HG02970 (cell line): ENCODE results near the gene SLC4A11.
"Not testable (repeated sequence)": the region's sequence is repeated elsewhere in the genome, so short reads cannot be mapped to it uniquely, and the experiment has no call there.

ENCODE experiments used
- ATAC-seq: cut with Tn5 transposase; IDR thresholded peaks from one replicate; pipeline ENCODE4 v1.9.1; 2021; ENCODE audit warnings: mild to moderate bottlenecking, moderate library complexity, moderate number of reproducible peaks; ENCODE audit not compliant: unreplicated experiment, low FRiP score

Gene SLC4A11

GRCh38 chr20:3208786-3209256 lies 30.2 kb downstream of the SLC4A11 start:
- no peak for ATAC-seq

GRCh38 chr20:3204124-3204794 lies 34.7 kb downstream of the SLC4A11 start, which contains the start of gene DDRGK1:
DDRGK1 (minus strand) TSS chr20:3204682; CDS start chr20:3204627, 55 bp downstream.
- ATAC-seq: peak; percentile 72

GRCh38 chr20:3203315-3204123 lies 35.5 kb downstream of the SLC4A11 start:
- ATAC-seq: peak; percentile 3

GRCh38 chr20:3202965-3203314 lies 36.0 kb downstream of the SLC4A11 start:
- no peak for ATAC-seq

GRCh38 chr20:3199976-3200755 lies 38.8 kb downstream of the SLC4A11 start:
- no peak for ATAC-seq

- no peak for ATAC-seq
Measured at GRCh38 chr20:3199206-3199605, 39.8 kb downstream of the SLC4A11 start.

- ATAC-seq: no peak
Measured at GRCh38 chr20:3195590-3196237, 43.3 kb downstream of the SLC4A11 start.

- no peak for ATAC-seq
Measured at GRCh38 chr20:3194617-3195280, 44.2 kb downstream of the SLC4A11 start.

GRCh38 chr20:3193806-3194616 lies 45.0 kb downstream of the SLC4A11 start:
- no peak for ATAC-seq

- ATAC-seq: no peak
Measured at GRCh38 chr20:3192226-3193015, 46.6 kb downstream of the SLC4A11 start.

GRCh38 chr20:3190681-3191111 lies 48.3 kb downstream of the SLC4A11 start:
- no peak for ATAC-seq

- no peak for ATAC-seq
Measured at GRCh38 chr20:3189561-3190131, 49.3 kb downstream of the SLC4A11 start.

GRCh38 chr20:3188823-3189413 lies 50.1 kb downstream of the SLC4A11 start:
- ATAC-seq: no peak

GRCh38 chr20:3187861-3188260 lies 51.1 kb downstream of the SLC4A11 start:
- not testable (repeated sequence) for ATAC-seq

GRCh38 chr20:3183896-3184612 lies 54.9 kb downstream of the SLC4A11 start:
- no peak for ATAC-seq

- ATAC-seq: not testable (repeated sequence)
Measured at GRCh38 chr20:3182429-3182828, 56.6 kb downstream of the SLC4A11 start.

GRCh38 chr20:3181270-3181669 lies 57.7 kb downstream of the SLC4A11 start:
- no peak for ATAC-seq
